Thyroid gland (tissue), 4 donors: ENCODE data around the gene ATF6. TPM values are rescaled to one million over a fixed set of nuclear protein-coding genes. Genes with fewer than 3 reads are reported as not detected.

ENCODE experiments used
- DNase-seq, 2 donors: peaks; one replicate each; pipeline ENCODE4 v3.0.0-alpha.2; 2019
- H3K27ac ChIP-seq, 3 donors: fragments of 200-600 bp; sonication (generic); 1 replicate in 2 of 3; 2 replicates in 1 of 3; pipeline ENCODE4 v1.5.1; 2016 to 2019; ENCODE audit warnings: mild to moderate bottlenecking in 1 of 3, moderate library complexity in 1 of 3
- H3K27me3 ChIP-seq: fragments of 200-600 bp; sonication (generic); one replicate; pipeline ENCODE4 v1.5.1; 2019
- H3K36me3 ChIP-seq, 2 donors: fragments of 200-600 bp; sonication (generic); one replicate each; pipeline ENCODE4 v1.5.1; 2016 to 2019
- H3K4me1 ChIP-seq, 2 donors: fragments of 200-600 bp; sonication (generic); one replicate each; pipeline ENCODE4 v1.5.1; 2017 to 2019
- H3K4me3 ChIP-seq, 3 donors: fragments of 200-600 bp; sonication (generic); replicated peaks in 1 of 3; 1 replicate in 2 of 3; 2 replicates in 1 of 3; pipeline ENCODE4 v1.5.1; 2016; ENCODE audit warnings: mild to moderate bottlenecking in 1 of 3
- H3K9me3 ChIP-seq: fragments of 200-600 bp; sonication (generic); one replicate; pipeline ENCODE4 v1.5.1; 2017
- CTCF ChIP-seq, 6 experiments: fragments of 200-600 bp in 3 of 6; fragments of 450-650 bp in 3 of 6; sonication (generic) in 3 of 6; IDR thresholded peaks; one replicate each; pipeline ENCODE4 v1.5.1; 2016 to 2019; ENCODE audit warnings: antibody characterized with exemption in 6 of 6, mild to moderate bottlenecking in 2 of 6, inconsistent platforms in 1 of 6, moderate library complexity in 1 of 6
- POLR2A ChIP-seq, 2 donors: fragments of 450-650 bp; IDR thresholded peaks; one replicate each; pipeline ENCODE4 v1.6.1; 2017; ENCODE audit warnings: antibody characterized with exemption in 2 of 2, mild to moderate bottlenecking in 2 of 2, moderate library complexity in 1 of 2
- WGBS, 2 donors: methylation state at CpG; one replicate each; pipeline ENCODE4 v1.1.5; 2017; 5-methylcytosine and 5-hydroxymethylcytosine counted together
- intact Hi-C: fragments of 100-400 bp; cut with DNase I; formaldehyde crosslinking; loops from one replicate; pipeline ENCODE4 v1.15.1; 2023
- total RNA-seq, 4 donors: library from RNA; depleted of rRNA; stranded (reverse); fragments of >200 nt; gene quantifications; one replicate each; pipeline ENCODE4 v1.2.3, GENCODE V29; 2016

ATF6 gene
- total RNA-seq, 4 donors from 2014 or later: 35.8 to 45.6 (median 38.7) TPM

DNA sequence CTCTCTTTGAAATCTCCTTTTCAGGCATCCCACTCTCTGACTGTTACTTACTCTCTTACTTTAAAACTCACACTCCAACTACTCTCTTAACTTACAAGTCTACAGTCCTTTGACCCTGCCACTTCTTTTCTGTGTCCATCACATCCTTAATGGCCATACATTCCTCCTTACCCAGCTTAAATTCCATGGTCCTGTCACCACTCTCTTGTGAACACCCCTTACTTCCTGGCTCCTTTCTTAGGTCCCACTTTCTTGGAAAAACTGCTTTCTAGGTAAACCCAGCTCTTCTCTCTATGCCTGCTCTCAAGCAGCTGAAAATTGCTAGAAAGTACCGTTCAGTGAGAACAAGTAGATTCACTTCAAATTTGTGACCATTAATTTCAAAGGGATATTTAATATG is 148.5 kb downstream of the ATF6 start:
- peaks cover 22 to 27% of the 10 kb centered on the region in 2 donors for H3K4me1 ChIP-seq
- H3K27ac ChIP-seq: no peak overlapping the region
- no peak for DNase-seq
- no peaks in the 10 kb centered on the region for H3K36me3 ChIP-seq
- TF ChIP-seq CTCF (IDR thresholded peaks at IDR 0.05) (no peak), POLR2A (IDR thresholded peaks at IDR 0.05) (no peak)
- WGBS, 2 donors: 96 to 97% methylated on average over 1 of the region's 1 CpG
- H3K9me3 ChIP-seq: no peaks in the 10 kb centered on the region
- no peaks in the 10 kb centered on the region for H3K27me3 ChIP-seq
- no peak overlapping the region for H3K4me3 ChIP-seq
- intact Hi-C loops: no loop called here

GRCh38 chr1:161915051-161915503 is 149.0 kb downstream of the ATF6 start:
- intact Hi-C loops: no loop called here
- no peak for DNase-seq
- TF ChIP-seq CTCF (IDR thresholded peaks at IDR 0.05): no peak
- no peak for TF ChIP-seq POLR2A (IDR thresholded peaks at IDR 0.05)
- H3K9me3 ChIP-seq: no peaks in the 10 kb centered on the region
- no peak overlapping the region for H3K4me3 ChIP-seq
- 75 to 95% methylated on average over 1 of the region's 1 CpG for WGBS, 2 donors
- no peaks in the 10 kb centered on the region for H3K27me3 ChIP-seq
- H3K36me3 ChIP-seq: no peaks in the 10 kb centered on the region
- H3K4me1 ChIP-seq: peaks cover 19 to 23% of the 10 kb centered on the region in 2 donors
- no peak overlapping the region for H3K27ac ChIP-seq

DNA sequence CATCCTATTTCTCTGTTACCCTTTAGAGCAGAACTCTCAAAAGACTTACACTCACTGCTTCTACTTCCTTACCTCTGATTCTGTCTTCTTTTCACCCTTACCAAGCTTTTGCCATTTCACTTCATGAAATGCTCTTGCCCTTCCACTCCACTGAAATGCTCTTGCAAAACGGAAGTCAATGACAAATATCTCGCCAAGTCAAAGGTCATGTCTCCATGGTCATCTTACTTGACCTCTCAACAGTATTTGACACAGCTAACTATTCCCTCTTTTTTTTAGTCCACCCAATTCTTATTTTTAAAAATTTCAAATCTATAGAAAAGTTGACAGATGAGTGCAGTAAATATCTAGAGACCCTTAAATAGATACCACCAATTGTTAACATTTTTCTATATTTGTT is 149.9 kb downstream of the ATF6 start:
- Histone ChIP-seq H3K4me3 (no peak overlapping the region), H3K4me1 (peaks cover 10 to 15% of the 10 kb centered on the region in 2 donors), H3K36me3 (no peaks in the 10 kb centered on the region), H3K27ac (no peak overlapping the region), H3K9me3 (no peaks in the 10 kb centered on the region), H3K27me3 (no peaks in the 10 kb centered on the region)
- no peak for DNase-seq
- WGBS, 2 donors: 86 to 90% methylated on average over 2 of the region's 2 CpGs
- no peak for TF ChIP-seq POLR2A (IDR thresholded peaks at IDR 0.05)
- no peak for TF ChIP-seq CTCF (IDR thresholded peaks at IDR 0.05)
- intact Hi-C loops: no loop called here

DNA sequence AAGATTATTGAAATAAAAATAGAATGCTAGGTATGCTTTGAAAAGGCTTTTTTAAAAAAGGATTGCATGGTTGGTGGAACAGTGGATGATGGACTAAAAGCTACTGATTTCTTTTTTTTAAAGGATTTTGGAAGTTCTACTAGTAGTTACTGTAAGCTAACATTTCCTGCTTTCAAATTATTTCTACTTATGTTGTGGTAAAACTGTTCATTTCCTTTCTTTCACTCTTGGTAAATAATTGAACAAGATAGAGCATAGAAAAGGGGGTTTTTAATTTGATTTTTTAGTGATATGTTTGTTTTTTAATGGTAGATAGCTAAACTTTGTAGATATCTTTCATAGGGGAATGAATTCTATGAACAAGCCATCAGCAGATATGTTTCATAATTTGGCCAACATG is 153.1 kb downstream of the ATF6 start:
- H3K9me3 ChIP-seq: no peaks in the 10 kb centered on the region
- no peak overlapping the region for H3K4me3 ChIP-seq
- peaks cover 1 to 4% of the 10 kb centered on the region in 2 donors for H3K4me1 ChIP-seq
- no peak overlapping the region for H3K27ac ChIP-seq
- no peaks in the 10 kb centered on the region for H3K36me3 ChIP-seq
- DNase-seq: no peak
- intact Hi-C loops: no loop called here
- TF ChIP-seq CTCF (IDR thresholded peaks at IDR 0.05): no peak
- H3K27me3 ChIP-seq: no peaks in the 10 kb centered on the region

- intact Hi-C loops: no loop called here
- 95 to 96% methylated on average over 1 of the region's 1 CpG for WGBS, 2 donors
- no peak for DNase-seq
- H3K27ac ChIP-seq: no peak overlapping the region
- no peaks in the 10 kb centered on the region for H3K27me3 ChIP-seq
- TF ChIP-seq POLR2A (IDR thresholded peaks at IDR 0.05): no peak
- no peak for TF ChIP-seq CTCF (IDR thresholded peaks at IDR 0.05)
- peaks cover 0 to 4% of the 10 kb centered on the region in 2 donors for H3K4me1 ChIP-seq
- no peaks in the 10 kb centered on the region for H3K9me3 ChIP-seq
- no peaks in the 10 kb centered on the region for H3K36me3 ChIP-seq
- H3K4me3 ChIP-seq: no peak overlapping the region
These were observed 155.4 kb downstream of the ATF6 start for GRCh38 chr1:161921491-161921890.
